Activated T-helper 1 cell treated with anti-CD3 and anti-CD28 coated beads, Interleukin-12 subunit alpha, Interleukin-12 subunit beta, Interleukin-2, Interleukin-4 antibody, amounts not matched to agents 30 ng/mL and 10 ng/mL and 1 ng/mL, durations not matched to agents 14 hours and 24 hours and 36 hours (primary cell): ENCODE results near the gene KCNG2. TPM values are rescaled to one million over a fixed set of nuclear protein-coding genes. Genes with fewer than 3 reads are reported as not detected.

Experiments used
- DNase-seq: peaks from one replicate; pipeline ENCODE4 v3.0.0; 2021; ENCODE audit warnings: low spot score
- H3K27ac Mint-ChIP-seq: one replicate; pipeline ENCODE4 v1.8.0; 2021; ENCODE audit warnings: mild to moderate bottlenecking, mixed read lengths
- H3K27me3 Mint-ChIP-seq: one replicate; pipeline ENCODE4 v1.8.0; 2022; ENCODE audit warnings: mild to moderate bottlenecking, moderate library complexity, mixed read lengths; ENCODE audit not compliant: insufficient read depth
- H3K36me3 Mint-ChIP-seq: one replicate; pipeline ENCODE4 v1.8.0; 2021; ENCODE audit warnings: low read depth, mixed read lengths
- H3K4me1 Mint-ChIP-seq: one replicate; pipeline ENCODE4 v1.8.0; 2021; ENCODE audit warnings: low read depth, mixed read lengths
- H3K4me3 Mint-ChIP-seq: one replicate; pipeline ENCODE4 v1.8.0; 2021; ENCODE audit warnings: mild to moderate bottlenecking, moderate library complexity, mixed read lengths
- H3K9me3 Mint-ChIP-seq: one replicate; pipeline ENCODE4 v1.8.0; 2021; ENCODE audit warnings: mixed read lengths
- intact Hi-C: fragments of 100-400 bp; cut with micrococcal nuclease; formaldehyde crosslinking; loops from one replicate; pipeline ENCODE4 v1.15.1; 2024
- total RNA-seq: library from RNA; stranded (reverse); gene quantifications from 2 replicates; pipeline ENCODE4 v1.2.3, GENCODE V29; 2022

KCNG2 gene
- total RNA-seq, 1 donor from 2014 or later: not detected

DNA sequence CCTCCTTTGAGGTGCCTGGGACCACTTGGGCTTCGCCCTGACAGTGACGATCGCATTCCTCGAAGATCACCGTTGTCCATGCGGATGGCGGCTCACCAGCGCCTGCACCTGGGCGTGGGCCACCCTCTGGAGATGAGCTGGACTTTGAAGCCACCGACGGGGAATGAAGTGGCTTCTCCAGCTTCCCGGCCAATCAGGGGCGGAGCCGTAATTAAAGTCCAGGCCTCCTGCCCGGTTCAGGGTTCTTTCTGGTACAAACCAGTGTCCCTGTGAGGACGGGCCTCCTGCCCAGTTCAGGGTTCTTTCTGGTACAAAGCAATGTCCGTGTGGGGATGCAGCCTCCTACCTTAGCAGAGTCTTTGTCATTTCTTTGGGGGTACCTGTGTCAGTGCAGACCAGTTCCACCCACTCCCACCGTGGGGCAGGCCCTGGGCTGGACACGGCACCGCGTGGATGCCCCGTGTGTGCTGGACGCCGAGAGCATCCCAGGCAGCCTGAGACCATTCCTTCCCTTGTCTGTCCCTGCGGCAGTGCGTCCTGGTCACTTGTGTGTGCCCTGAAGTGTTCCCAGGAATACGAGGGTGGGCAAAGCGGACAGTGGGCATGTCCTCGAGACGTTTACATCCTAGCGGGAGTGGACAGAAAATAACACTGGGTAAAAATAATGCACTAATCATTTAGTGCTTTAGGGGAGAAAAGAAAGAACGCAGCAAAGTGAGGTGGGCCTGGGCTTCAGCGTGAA, 55.0 kb downstream of the KCNG2 start:
- Mint-ChIP-seq H3K4me3 (no peak overlapping the region), H3K36me3 (no peaks in the 10 kb centered on the region), H3K9me3 (no peaks in the 10 kb centered on the region), H3K27ac (no peak overlapping the region), H3K27me3 (peaks cover 7% of the 10 kb centered on the region), H3K4me1 (no peaks in the 10 kb centered on the region)
- DNase-seq: no peak
- intact Hi-C loops: no loop called here

DNA sequence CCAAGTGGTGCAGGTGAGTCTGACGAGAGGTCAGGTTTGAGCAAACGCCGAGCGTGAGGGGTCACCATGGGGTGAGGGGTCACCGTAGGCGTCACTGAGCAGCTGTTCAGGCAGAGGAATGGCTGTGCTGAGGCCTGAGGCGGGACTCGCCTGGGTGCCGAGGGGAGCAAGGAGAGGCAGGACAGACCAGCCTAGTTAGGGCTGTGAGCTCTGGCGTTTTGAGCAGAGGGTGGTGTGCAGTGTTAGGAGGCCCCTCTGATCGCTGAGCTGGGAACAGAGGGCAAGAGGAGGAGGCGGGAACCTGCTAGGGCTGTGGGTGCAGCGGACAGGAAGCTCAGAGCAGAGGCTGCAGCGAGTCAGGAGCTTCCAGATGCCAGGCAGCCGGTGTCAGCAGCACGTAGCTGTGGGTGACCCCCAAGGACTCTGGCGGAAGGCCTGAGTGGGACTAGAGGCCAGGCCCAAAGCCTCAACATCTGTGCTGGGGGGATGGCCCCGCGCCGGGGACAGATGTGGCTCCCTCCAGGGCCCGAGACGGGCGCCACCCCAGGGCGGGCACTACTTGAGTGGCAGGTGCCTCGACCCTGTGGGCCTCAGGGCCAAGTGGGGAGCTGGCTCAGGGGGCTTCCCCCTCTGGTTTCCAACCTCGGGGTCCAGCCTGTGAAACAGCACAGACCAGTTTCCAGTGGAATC, 55.7 kb downstream of the KCNG2 start:
- Mint-ChIP-seq H3K4me1 (no peaks in the 10 kb centered on the region), H3K27me3 (peaks cover 7% of the 10 kb centered on the region), H3K27ac (no peak overlapping the region), H3K9me3 (no peaks in the 10 kb centered on the region), H3K4me3 (no peak overlapping the region), H3K36me3 (no peaks in the 10 kb centered on the region)
- intact Hi-C loops: no loop called here
- DNase-seq: no peak

DNA sequence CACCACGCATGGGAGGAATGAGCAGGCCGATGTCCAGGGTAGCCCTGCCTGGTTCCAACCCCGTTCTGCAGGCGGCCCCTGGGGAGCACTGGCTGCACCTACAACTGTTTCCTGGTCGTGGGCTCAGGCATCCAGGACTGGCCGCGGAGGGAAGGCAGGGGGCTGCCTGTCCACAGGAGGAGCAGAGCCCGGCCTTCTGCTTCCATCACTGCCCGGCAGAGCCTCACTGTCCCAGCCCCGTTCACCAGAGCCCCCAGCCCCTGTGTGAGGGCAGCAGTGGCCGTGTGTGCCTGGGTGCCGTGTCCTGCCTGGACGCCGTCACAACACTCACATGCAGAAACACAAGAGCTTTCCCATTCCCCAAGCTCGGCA, 56.2 kb downstream of the KCNG2 start:
- H3K4me1 Mint-ChIP-seq: no peaks in the 10 kb centered on the region
- no peaks in the 10 kb centered on the region for H3K36me3 Mint-ChIP-seq
- no peak for DNase-seq
- H3K27ac Mint-ChIP-seq: no peak overlapping the region
- H3K9me3 Mint-ChIP-seq: no peaks in the 10 kb centered on the region
- H3K27me3 Mint-ChIP-seq: peaks cover 7% of the 10 kb centered on the region
- intact Hi-C loops: no loop called here
- H3K4me3 Mint-ChIP-seq: no peak overlapping the region

DNA sequence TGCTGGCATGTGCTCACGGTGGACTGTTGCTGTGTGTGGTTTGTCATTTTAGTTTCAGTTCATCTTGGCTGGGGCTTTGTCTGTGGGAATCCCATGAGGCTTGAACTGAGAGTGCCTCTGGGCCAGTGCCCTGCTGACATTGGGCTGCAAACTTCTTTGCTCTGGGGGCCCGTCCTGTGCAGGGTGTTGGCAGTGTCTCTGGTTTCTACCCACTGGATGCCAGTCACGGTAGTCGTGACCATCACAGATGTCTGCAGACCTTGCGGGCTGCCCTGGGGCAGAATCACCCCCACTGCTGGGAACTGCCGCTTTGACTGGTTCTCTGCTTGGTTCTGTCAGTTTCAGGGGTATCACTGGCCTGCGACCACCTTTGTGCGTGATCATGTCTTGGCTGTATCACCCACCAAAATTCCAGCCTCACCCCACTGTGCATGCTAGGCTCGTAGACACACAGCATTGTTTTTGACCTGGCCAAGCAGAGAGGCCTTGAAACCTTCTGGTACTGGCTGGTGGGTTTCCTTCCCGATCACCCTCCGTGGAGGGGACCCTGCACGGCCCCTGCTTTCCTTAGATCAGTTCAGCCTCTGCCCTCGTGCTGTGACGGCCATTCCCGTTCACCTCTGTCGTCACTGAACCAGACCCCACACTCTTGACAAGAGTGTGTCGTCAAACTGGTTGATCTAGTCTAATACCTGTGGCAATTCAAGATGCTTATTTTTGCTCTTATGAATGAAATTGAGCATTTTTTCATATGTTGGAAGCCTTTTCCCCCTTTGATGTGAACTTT, 57.6 kb downstream of the KCNG2 start:
- no peaks in the 10 kb centered on the region for H3K9me3 Mint-ChIP-seq
- DNase-seq: no peak
- H3K27me3 Mint-ChIP-seq: peaks cover 7% of the 10 kb centered on the region
- intact Hi-C loops: no loop called here
- no peaks in the 10 kb centered on the region for H3K36me3 Mint-ChIP-seq
- no peak overlapping the region for H3K4me3 Mint-ChIP-seq
- no peaks in the 10 kb centered on the region for H3K4me1 Mint-ChIP-seq
- H3K27ac Mint-ChIP-seq: no peak overlapping the region

DNA sequence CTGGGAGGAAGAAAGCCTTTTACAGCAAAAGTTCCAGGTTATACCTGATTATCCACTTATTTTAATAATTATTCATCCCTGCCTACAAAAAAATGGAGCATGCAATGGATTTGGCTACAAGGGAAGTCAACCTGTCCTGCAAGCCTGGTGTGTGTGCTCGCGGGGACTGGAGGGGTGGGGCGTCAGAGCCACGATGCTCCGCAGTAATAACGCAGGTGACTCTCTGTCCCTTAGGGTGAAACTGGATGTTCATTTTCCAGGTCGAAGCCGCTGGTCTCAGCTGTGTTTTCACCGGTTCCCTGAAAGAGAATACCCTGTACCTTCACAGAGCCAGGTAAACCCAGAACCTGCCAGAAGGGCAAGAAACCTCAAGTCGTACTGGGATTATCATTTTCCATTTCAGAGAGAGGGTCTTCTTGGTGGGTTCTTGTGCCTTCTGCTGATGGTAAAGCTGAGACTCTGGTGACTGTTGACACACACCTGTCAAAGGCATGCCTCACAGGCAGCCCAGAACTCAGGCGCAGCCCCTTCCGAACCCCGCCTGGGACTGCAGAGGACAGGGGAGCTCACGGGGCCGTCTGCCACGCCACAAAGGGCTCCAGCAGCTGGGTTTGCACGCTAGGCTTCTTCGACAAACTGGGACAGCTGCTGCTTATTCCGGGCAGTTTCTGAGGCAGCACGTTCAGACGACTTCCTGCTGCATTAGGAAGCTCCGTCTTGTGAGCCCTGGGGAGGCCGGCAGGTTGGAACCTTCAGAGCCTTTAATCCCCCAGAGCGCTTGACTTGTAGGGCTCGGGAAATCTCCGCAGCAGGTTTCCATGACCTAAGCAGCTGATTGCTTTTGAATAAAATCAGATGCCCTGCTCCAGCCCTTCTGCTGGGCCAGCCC, 58.6 kb downstream of the KCNG2 start:
- DNase-seq: no peak
- peaks cover 7% of the 10 kb centered on the region for H3K27me3 Mint-ChIP-seq
- intact Hi-C loops: no loop called here
- H3K36me3 Mint-ChIP-seq: no peaks in the 10 kb centered on the region
- H3K9me3 Mint-ChIP-seq: no peaks in the 10 kb centered on the region
- no peak overlapping the region for H3K4me3 Mint-ChIP-seq
- no peaks in the 10 kb centered on the region for H3K4me1 Mint-ChIP-seq
- H3K27ac Mint-ChIP-seq: no peak overlapping the region

DNA sequence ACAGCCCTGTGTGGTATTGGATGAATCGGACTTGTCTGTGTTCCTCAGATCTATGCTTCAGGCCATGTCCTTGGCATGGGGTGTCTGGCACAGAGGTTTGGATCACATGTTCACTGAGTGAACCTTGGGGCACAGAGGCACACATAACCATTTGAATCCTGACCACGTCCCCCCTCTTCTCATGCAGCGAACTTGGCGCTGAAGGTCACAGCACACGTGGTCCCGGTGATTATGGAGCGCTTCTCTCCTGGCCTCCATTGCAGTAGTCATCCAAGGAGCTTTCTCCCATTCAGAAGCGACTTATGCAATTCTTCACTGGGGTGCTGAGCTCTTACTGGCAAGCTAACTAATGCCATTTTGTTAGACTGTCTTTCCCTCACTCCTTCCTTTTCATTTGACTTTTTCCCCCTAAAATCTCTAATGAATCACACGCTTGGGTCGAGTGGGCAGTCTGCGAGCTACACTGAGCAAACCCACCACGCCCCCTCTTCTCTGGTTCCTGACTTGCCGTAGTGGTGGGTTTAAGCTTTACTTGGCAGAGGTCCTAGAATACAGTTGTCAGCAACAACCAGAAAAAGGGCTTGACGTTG, 59.4 kb downstream of the KCNG2 start:
- no peaks in the 10 kb centered on the region for H3K4me1 Mint-ChIP-seq
- DNase-seq: no peak
- H3K27ac Mint-ChIP-seq: peak overlapping the region; percentile 80
- H3K9me3 Mint-ChIP-seq: peaks cover 6% of the 10 kb centered on the region
- no peak overlapping the region for H3K4me3 Mint-ChIP-seq
- no peaks in the 10 kb centered on the region for H3K36me3 Mint-ChIP-seq
- intact Hi-C loops: no loop called here
- peaks cover 10% of the 10 kb centered on the region for H3K27me3 Mint-ChIP-seq

DNA sequence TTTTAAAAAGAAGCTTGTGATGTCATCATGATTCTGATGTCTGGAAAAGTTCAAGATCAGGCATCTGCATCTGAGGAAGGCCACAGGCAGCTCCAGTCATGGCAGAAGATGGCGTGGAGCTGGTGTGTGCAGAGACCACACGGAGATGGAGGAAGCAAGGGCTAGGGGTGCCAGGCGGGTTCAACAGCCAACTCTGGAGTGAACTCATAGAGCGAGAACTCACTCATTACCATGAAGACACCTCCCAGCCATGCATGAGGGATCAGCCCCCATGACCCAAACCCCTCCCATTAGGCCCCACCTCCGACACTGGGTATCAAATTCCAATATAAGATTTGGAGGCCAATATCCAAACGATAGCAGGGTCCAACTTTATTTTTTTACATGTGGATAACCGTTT, 61.6 kb downstream of the KCNG2 start:
- H3K9me3 Mint-ChIP-seq: peaks cover 8% of the 10 kb centered on the region
- H3K27me3 Mint-ChIP-seq: peaks cover 10% of the 10 kb centered on the region
- H3K27ac Mint-ChIP-seq: no peak overlapping the region
- H3K4me1 Mint-ChIP-seq: no peaks in the 10 kb centered on the region
- no peak for DNase-seq
- intact Hi-C loops: no loop called here
- H3K36me3 Mint-ChIP-seq: no peaks in the 10 kb centered on the region
- H3K4me3 Mint-ChIP-seq: no peak overlapping the region

DNA sequence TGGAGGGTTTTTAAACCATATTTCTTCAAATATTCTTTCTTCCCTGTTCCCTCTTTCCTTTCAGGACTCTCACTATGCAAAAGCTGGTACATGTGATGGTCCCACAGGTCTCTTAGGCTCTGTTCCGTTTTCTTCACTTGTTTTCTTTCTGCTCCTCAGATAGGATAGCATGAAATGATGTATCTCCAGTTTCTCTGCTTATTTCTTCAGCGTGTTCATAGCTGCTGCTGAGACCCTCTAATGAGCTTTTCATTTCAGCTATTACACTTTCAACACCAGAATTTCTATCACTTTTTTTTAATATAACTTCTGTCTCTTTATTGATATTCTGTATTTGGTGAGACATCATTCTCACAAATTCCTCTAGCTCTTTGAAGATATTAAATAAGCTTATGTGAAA, 63.9 kb downstream of the KCNG2 start:
- no peaks in the 10 kb centered on the region for H3K4me1 Mint-ChIP-seq
- no peaks in the 10 kb centered on the region for H3K36me3 Mint-ChIP-seq
- no peak overlapping the region for H3K27ac Mint-ChIP-seq
- peaks cover 8% of the 10 kb centered on the region for H3K9me3 Mint-ChIP-seq
- intact Hi-C loops: no loop called here
- H3K27me3 Mint-ChIP-seq: peaks cover 6% of the 10 kb centered on the region
- DNase-seq: no peak
- no peak overlapping the region for H3K4me3 Mint-ChIP-seq

DNA sequence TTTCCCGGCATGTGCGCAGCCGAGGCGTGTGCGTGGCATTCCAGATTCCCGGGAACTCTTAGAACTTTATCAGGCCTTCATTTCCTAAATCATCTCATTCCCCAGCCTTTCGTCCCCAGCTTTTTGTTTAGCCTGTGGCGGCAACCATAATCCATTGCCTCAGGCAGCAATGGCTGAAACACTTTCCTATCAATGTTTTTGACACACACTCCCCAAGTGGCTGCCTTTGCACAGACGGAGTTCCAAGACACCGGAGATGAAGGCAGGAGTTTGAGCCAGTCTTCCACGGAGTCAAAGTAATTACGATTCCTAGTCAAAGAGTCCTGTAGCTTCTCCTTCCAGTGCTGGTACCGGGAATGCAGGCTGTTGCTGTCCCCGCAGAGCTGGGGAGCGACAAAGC, 64.8 kb downstream of the KCNG2 start:
- no peak overlapping the region for H3K27ac Mint-ChIP-seq
- peaks cover 8% of the 10 kb centered on the region for H3K9me3 Mint-ChIP-seq
- peaks cover 3% of the 10 kb centered on the region for H3K27me3 Mint-ChIP-seq
- H3K4me1 Mint-ChIP-seq: no peaks in the 10 kb centered on the region
- intact Hi-C loops: no loop called here
- H3K4me3 Mint-ChIP-seq: no peak overlapping the region
- no peaks in the 10 kb centered on the region for H3K36me3 Mint-ChIP-seq
- no peak for DNase-seq

DNA sequence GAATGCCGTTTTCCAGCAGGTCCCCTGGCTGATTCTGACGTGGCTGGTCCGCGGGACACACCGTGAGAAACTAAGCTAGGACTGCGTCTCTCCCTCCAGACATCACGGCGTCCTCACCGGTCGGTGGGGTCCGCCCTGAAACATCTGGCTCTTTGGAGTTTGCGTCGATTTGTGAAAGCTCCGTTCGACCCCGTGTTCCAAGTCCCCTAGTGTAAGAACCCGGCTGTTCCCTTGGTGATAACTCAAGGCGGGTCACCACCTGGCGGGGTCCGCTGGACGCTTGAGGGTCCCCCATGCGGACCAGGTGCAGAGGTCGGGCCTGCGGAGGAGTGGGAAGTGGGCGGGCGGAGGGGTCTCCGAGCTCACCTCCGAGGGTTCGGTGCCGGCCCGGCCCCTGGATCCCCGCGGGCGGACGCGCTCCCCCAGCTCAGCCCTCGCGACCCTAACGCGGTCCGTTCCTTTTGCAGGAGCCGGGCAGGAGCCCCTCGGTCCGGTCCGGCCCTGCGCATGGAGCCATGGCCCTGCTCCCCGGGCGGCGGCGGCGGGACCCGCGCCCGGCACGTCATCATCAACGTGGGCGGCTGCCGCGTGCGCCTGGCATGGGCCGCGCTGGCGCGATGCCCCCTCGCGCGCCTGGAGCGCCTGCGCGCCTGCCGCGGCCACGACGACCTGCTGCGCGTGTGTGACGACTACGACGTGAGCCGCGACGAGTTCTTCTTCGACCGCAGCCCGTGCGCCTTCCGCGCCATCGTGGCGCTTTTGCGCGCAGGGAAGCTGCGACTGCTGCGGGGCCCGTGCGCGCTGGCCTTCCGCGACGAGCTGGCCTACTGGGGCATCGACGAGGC, 65.6 kb downstream of the KCNG2 start:
- Mint-ChIP-seq H3K4me1 (no peaks in the 10 kb centered on the region), H3K27me3 (peaks cover 3% of the 10 kb centered on the region), H3K36me3 (no peaks in the 10 kb centered on the region), H3K9me3 (peaks cover 8% of the 10 kb centered on the region), H3K27ac (no peak overlapping the region), H3K4me3 (no peak overlapping the region)
- no peak for DNase-seq
- intact Hi-C loops: no loop called here

DNA sequence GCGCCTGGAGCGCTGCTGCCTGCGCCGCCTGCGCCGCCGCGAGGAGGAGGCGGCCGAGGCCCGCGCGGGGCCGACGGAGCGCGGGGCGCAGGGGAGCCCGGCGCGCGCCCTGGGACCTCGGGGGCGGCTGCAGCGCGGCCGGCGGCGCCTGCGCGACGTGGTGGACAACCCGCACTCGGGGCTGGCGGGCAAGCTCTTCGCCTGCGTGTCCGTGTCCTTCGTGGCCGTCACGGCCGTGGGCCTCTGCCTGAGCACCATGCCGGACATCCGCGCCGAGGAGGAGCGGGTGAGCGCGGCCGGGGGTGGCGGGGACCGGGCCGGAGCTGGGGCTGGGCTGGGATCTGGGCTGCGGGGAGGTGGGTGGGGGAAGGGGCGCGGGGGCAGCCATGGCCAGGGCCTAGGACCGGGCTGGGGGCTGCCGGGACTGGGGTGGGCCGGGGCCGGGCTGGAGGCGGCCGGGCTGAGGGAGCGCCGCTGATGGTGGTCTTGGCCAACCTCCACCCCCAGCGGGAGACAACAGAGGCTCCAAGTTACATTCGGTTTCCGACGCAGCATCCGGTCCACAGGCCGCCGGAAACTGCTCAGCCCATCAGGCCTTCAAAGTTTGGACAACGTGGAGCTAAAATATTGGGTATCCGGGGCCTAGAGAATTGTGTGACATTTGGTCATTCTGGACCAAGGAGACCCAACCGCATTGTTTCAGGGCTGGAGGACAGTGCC, 66.4 kb downstream of the KCNG2 start:
- H3K27me3 Mint-ChIP-seq: peaks cover 3% of the 10 kb centered on the region
- no peaks in the 10 kb centered on the region for H3K36me3 Mint-ChIP-seq
- H3K4me1 Mint-ChIP-seq: no peaks in the 10 kb centered on the region
- no peak overlapping the region for H3K4me3 Mint-ChIP-seq
- peaks cover 8% of the 10 kb centered on the region for H3K9me3 Mint-ChIP-seq
- DNase-seq: no peak
- intact Hi-C loops: no loop called here
- no peak overlapping the region for H3K27ac Mint-ChIP-seq
